ENCODE measurements around the gene RAB8A. TPM values are rescaled to one million over a fixed set of nuclear protein-coding genes. Genes with fewer than 3 reads are reported as not detected.

RAB8A gene
- total RNA-seq, 1 experiment from 2014 or later = 103 TPM

DNA sequence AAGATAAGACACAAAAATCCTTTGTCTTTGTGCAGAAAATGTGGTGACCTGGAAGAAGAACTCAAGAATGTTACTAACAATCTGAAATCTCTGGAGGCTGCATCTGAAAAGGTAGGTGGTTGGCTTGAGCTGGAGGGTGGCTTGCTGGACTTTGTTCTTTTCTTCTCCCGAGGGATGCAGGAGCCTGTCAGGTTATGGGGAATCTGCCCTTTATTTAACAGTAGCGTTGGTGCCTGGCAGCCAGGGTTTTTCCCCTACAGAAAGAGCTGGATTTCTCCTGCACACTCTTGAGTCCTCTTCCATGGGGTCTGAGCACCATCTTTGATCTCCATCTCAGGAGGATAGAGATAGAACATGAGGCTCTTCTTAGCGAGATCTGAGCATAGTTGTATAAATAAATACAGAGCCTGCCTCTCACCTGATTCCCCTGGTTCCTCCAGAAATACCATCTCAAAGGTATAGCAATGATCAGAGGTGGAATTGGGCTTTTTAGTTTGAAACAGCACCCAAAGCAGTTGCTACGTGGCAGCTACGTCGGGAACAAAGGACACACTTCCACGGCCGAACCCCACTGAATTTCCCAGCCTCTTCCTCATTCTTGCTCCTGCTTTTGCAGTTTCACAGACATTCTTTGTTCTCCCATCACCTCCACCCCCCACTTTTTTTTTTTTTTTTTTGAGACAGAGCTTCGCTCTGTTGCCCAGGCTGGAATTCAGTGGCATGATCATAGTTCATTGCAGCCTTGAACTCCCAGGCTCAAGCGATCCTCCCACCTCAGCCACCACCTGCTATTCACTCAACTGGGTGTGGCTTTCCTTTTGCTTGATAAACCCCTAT lies 22.5 kb upstream of the RAB8A start:
- Histone ChIP-seq H4K91ac (ENCODE audit: insufficient read length, low read depth, low read length) (no peak overlapping the region), H2BK12ac (ENCODE audit: insufficient read length, low read depth, low read length) (no peak overlapping the region), H3K9me3 (ENCODE audit: control insufficient read depth, low read depth, low read length) (no peaks in the 10 kb centered on the region), H3K27ac (ENCODE audit: insufficient read length, low read depth, low read length) (no peak overlapping the region), H4K5ac (ENCODE audit: insufficient read length, low read depth, low read length) (no peak overlapping the region), H3K4ac (ENCODE audit: low read depth, low read length) (no peak overlapping the region), H2AK5ac (ENCODE audit: insufficient read length, low read length) (no peak overlapping the region), H4K8ac (replicated peaks; ENCODE audit: insufficient read length, low read depth, low read length) (no peak overlapping the region), H3K23ac (ENCODE audit: insufficient read length, low read depth, low read length) (no peak overlapping the region), H3K9ac (ENCODE audit: extremely low read depth, insufficient read length, low read length) (no peak overlapping the region), H4K20me1 (ENCODE audit: control insufficient read depth, insufficient read depth, insufficient read length) (no peaks in the 10 kb centered on the region), H3K18ac (ENCODE audit: insufficient read length, low read depth, low read length) (no peak overlapping the region), H3K79me2 (ENCODE audit: insufficient read depth, low read length) (peaks cover 3% of the 10 kb centered on the region; the same call in 1 of the 2 replicates), H3K23me2 (ENCODE audit: insufficient read length, low read depth, low read length, poor library complexity, severe bottlenecking) (no peaks in the 10 kb centered on the region), H2BK120ac (ENCODE audit: low read depth, low read length, poor library complexity, severe bottlenecking) (no peak overlapping the region), H3T11ph (ENCODE audit: low read length) (no peak overlapping the region), H3K14ac (ENCODE audit: insufficient read depth, low read length) (no peak overlapping the region), H2BK20ac (ENCODE audit: low read depth, low read length, poor library complexity, severe bottlenecking) (no peak overlapping the region), H3K27me3 (ENCODE audit: insufficient read depth, low read length) (no peaks in the 10 kb centered on the region), H3K4me2 (ENCODE audit: insufficient read depth, insufficient read length, low read length) (no peak overlapping the region), H3K79me1 (ENCODE audit: insufficient read depth, low read depth, low read length, poor library complexity, severe bottlenecking) (peaks cover 3% of the 10 kb centered on the region), H3K4me1 (ENCODE audit: insufficient read depth, low read length) (no peaks in the 10 kb centered on the region), H2BK5ac (ENCODE audit: insufficient read length, low read length) (no peak overlapping the region), H3K56ac (ENCODE audit: insufficient read length, low read depth, low read length) (no peak overlapping the region), H2BK15ac (ENCODE audit: low read depth, low read length) (no peak overlapping the region), H2AFZ (ENCODE audit: low read length) (no peak overlapping the region)
- Mint-ChIP-seq H3K27me3 (ENCODE audit: low read depth) (no peaks in the 10 kb centered on the region), H3K36me3 (ENCODE audit: insufficient read depth in 1 of 3, low read depth in 3 of 3) (peaks cover 69 to 97% (median 95%) of the 10 kb centered on the region in 3 experiments), H3K27ac (peak overlapping the region in 1 of 3 experiments; percentile 87; a peak in 2 of 7 replicates), H3K4me1 (no peaks in the 10 kb centered on the region), H3K9me3 (no peaks in the 10 kb centered on the region), H3K4me3 (no peak overlapping the region)
- no peak for DNase-seq
- WGBS (ENCODE audit: extremely low coverage, insufficient read length, low lambda C conversion rate) = no CpG with 5 or more reads among the region's 10 CpGs
- TF ChIP-seq, protein P1, sequence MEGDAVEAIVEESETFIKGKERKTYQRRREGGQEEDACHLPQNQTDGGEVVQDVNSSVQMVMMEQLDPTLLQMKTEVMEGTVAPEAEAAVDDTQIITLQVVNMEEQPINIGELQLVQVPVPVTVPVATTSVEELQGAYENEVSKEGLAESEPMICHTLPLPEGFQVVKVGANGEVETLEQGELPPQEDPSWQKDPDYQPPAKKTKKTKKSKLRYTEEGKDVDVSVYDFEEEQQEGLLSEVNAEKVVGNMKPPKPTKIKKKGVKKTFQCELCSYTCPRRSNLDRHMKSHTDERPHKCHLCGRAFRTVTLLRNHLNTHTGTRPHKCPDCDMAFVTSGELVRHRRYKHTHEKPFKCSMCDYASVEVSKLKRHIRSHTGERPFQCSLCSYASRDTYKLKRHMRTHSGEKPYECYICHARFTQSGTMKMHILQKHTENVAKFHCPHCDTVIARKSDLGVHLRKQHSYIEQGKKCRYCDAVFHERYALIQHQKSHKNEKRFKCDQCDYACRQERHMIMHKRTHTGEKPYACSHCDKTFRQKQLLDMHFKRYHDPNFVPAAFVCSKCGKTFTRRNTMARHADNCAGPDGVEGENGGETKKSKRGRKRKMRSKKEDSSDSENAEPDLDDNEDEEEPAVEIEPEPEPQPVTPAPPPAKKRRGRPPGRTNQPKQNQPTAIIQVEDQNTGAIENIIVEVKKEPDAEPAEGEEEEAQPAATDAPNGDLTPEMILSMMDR (conservative IDR thresholded peaks at IDR 0.05) = no peak

Data from H9 (cell line).